Measurements from ENCODE around the gene STX8.

Gene STX8

DNA sequence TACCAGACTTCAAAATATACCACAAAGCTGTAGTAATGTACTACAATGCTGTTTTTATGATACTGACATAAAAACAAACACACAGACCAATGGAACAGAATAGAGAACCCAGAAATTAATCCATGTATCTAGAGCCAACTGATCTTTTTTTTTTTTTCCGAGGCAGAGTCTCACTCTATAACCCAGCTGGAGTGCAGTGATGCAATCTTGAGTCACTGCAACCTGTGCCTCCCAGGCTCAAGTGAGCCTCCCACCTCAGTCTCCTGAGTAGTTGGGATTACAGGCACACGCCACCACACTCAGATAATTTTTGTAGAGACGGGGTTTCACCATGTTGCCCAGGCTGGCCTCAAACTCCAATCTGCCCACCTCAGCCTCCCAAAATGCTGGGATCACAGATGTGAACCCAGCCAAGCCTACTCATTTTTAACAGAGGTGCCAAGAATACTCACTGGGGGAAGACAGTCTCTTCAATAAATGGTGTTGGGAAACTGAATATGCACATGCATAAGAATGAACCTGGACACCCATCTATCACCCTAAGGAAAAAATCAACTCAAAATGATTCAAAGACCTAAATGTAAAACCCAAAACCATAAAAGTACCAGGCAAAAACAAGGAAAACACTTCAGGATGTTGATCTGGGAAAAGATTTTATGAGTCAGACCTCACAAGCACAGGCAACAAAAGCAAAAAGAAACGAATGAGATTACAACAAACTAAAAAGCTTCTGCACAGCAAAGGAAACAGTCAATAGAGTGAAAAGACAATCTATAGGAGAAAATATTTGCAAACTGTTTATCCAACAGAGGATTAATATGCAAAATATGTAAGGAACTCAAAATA, 63.1 kb downstream of the STX8 start:
- Histone ChIP-seq H3K27ac (no peak overlapping the region), H3K9me3 (peaks cover 2 to 26% (median 9%) of the 10 kb centered on the region in 3 donors), H3K36me3 (peaks cover 0 to 4% (median 0%) of the 10 kb centered on the region in 3 donors), H3K27me3 (no peaks in the 10 kb centered on the region), H3K4me3 (no peak overlapping the region), H3K4me1 (no peaks in the 10 kb centered on the region)
- intact Hi-C loops (cut with DNase I; ENCODE audit: low total_unique reads), result no loop called here
- no peak for DNase-seq
- TF ChIP-seq, protein P1, sequence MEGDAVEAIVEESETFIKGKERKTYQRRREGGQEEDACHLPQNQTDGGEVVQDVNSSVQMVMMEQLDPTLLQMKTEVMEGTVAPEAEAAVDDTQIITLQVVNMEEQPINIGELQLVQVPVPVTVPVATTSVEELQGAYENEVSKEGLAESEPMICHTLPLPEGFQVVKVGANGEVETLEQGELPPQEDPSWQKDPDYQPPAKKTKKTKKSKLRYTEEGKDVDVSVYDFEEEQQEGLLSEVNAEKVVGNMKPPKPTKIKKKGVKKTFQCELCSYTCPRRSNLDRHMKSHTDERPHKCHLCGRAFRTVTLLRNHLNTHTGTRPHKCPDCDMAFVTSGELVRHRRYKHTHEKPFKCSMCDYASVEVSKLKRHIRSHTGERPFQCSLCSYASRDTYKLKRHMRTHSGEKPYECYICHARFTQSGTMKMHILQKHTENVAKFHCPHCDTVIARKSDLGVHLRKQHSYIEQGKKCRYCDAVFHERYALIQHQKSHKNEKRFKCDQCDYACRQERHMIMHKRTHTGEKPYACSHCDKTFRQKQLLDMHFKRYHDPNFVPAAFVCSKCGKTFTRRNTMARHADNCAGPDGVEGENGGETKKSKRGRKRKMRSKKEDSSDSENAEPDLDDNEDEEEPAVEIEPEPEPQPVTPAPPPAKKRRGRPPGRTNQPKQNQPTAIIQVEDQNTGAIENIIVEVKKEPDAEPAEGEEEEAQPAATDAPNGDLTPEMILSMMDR (IDR thresholded peaks at IDR 0.05), result no peak

DNA sequence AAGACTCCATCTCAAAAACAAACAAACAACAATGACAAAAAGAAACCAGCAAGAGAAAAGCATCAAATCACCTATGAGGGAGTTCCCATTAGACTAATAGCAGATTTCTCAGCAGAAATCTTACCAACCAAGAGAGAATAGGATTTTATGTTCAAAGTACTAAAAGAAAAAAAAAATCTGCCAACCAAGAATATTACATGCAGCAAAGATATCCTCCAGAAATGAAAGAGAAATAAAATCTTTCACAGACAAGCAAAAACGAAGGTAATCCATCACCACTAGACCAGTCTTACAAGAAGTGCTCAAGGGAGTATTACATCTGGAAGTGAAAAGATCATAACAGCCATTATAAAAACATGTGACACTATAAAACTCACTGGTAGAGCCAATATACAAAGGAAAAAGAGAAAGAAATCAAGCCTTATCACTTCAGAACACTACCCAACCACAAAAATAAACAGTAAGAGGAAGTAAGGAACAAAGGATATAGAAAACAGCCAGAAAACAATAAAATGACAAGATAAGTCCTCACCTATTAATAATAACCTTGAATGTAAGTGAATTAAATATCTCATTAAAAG, 66.3 kb downstream of the STX8 start:
- H3K27ac ChIP-seq, result no peak overlapping the region
- H3K9me3 ChIP-seq, result peaks cover 2 to 31% (median 9%) of the 10 kb centered on the region in 3 donors
- no peaks in the 10 kb centered on the region for H3K4me1 ChIP-seq
- TF ChIP-seq, protein P1 (IDR thresholded peaks at IDR 0.05), result no peak
- no peaks in the 10 kb centered on the region for H3K27me3 ChIP-seq
- H3K36me3 ChIP-seq, result peaks cover 0 to 15% (median 4%) of the 10 kb centered on the region in 3 donors
- no peak for DNase-seq
- no peak overlapping the region for H3K4me3 ChIP-seq
- intact Hi-C loops (cut with DNase I; ENCODE audit: low total_unique reads), result no loop called here

DNA sequence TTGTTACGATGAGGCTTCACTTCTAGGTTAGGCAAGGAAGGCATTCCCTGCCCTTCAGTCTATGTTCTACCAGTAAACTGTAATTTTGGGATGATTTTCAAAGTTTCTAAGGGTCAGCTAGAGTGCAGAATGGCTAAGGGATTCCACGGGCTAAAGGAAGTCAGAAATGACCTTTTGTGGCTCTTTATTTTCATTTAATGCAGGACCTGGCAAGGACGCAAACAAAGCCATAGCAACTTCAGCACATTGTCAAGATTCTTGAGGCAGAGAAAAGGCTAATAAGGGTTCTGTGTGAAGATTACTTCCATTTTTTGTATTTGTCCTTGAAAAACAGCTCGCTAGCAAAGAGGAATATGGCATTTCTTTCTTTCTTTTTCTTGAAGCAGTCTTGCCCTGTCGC, 76.6 kb downstream of the STX8 start:
- DNase-seq, result no peak
- Histone ChIP-seq H3K36me3 (peaks cover 14 to 19% (median 16%) of the 10 kb centered on the region in 3 donors), H3K9me3 (no peaks in the 10 kb centered on the region), H3K27ac (no peak overlapping the region), H3K4me1 (no peaks in the 10 kb centered on the region), H3K27me3 (no peaks in the 10 kb centered on the region), H3K4me3 (no peak overlapping the region)
- TF ChIP-seq, protein P1 (IDR thresholded peaks at IDR 0.05), result no peak
- intact Hi-C loops (cut with DNase I; ENCODE audit: low total_unique reads), result no loop called here

DNA sequence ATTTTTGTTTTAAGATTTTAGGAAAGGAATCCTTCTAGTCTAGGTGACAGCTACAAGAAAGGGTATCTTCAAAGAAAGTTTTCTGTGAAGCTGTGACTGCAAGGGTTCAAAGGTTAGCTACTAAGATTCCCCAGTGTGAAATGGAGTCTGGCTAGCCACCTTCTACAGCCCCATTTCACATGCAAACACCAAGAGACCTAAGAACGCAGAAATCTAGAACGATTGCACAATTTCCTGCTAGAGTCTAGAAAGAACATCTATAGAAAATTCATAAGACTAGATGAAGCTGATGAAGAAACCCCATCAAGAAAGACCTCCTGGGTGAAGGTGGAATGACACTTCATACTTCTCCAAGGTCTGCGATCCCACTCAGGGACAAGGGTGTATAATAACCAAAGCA, 77.1 kb downstream of the STX8 start:
- Histone ChIP-seq H3K4me3 (no peak overlapping the region), H3K9me3 (no peaks in the 10 kb centered on the region), H3K4me1 (no peaks in the 10 kb centered on the region), H3K36me3 (peaks cover 12 to 19% (median 14%) of the 10 kb centered on the region in 3 donors), H3K27ac (no peak overlapping the region), H3K27me3 (no peaks in the 10 kb centered on the region)
- DNase-seq, result no peak
- intact Hi-C loops (cut with DNase I; ENCODE audit: low total_unique reads), result no loop called here
- TF ChIP-seq, protein P1 (IDR thresholded peaks at IDR 0.05), result no peak

DNA sequence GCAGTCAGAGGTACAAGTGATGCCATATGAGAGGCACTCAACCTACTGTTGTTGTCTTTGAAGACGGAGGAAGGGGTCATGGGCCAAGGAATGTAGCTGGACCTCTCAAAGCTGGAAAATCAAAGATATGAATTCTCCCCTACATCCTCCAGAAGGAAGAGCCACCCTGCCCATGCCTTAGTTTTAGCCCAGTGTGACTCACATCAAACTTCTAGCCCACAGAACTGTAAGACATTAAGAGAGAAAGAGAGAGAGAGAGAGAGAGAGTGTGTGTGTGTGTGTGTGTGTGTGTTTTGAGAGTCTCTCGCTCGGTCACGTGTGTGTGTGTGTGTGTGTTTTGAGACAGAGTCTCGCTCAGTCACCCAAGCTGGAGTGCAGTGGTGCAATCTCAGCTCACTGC, 87.1 kb downstream of the STX8 start:
- Histone ChIP-seq H3K27me3 (no peaks in the 10 kb centered on the region), H3K4me3 (no peak overlapping the region), H3K27ac (no peak overlapping the region), H3K4me1 (no peaks in the 10 kb centered on the region), H3K36me3 (peaks cover 0 to 37% (median 20%) of the 10 kb centered on the region in 3 donors), H3K9me3 (no peaks in the 10 kb centered on the region)
- DNase-seq, result no peak
- TF ChIP-seq, protein P1 (IDR thresholded peaks at IDR 0.05), result no peak
- intact Hi-C loops (cut with DNase I; ENCODE audit: low total_unique reads), result no loop called here
